SKM-1 treated with dmso at 0.1 percent for 144 hours (cell line): ENCODE measurements around the gene TRA2B.

ENCODE experiments used
- DNase-seq: peaks from one replicate; lab custom pipeline; 2025; ENCODE audit not compliant: unreplicated experiment; lab: John Stamatoyannopoulos, UW

TRA2B gene

GRCh38 chr3:185881926-185882325 is 55.9 kb downstream of the TRA2B start:
- no peak for DNase-seq

- no peak for DNase-seq
These were observed 57.2 kb downstream of the TRA2B start for GRCh38 chr3:185880600-185880999.

GRCh38 chr3:185878920-185879319 is 58.9 kb downstream of the TRA2B start:
- no peak for DNase-seq

GRCh38 chr3:185874119-185874518 is 63.7 kb downstream of the TRA2B start:
- no peak for DNase-seq

- DNase-seq: no peak
These were observed 70.2 kb downstream of the TRA2B start for GRCh38 chr3:185867650-185868049.

GRCh38 chr3:185866995-185867394 is 70.8 kb downstream of the TRA2B start:
- no peak for DNase-seq

- no peak for DNase-seq
These were observed 71.3 kb downstream of the TRA2B start for GRCh38 chr3:185866555-185866954.
